ENCODE data around the gene NCAPH2.

Gene NCAPH2

DNA sequence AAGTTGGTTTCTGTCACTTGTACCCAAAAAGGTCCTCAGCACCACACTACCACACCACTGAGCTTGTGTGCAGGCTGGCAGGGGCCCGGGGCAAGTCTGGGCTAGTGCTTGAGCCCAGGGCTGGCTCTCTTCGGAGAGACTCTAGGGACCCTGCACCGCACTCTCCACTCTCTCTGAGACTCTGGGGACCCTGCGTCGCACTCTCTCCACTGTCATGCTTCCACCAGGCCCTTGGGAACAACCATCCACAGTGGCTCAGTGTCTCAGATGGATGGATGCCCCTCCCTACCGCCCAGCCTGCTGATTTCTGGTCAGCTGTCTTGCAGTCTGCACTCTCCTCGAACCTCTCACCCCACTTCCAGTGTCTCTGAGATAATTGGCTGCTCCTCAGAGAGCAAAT is 31.2 kb upstream of the NCAPH2 start:
- Histone ChIP-seq H3K4me3 (ENCODE audit: low read depth, low read length) (no peak overlapping the region), H3K9me3 (ENCODE audit: severe bottlenecking) (peaks cover 5% of the 10 kb centered on the region), H3K27me3 (ENCODE audit: insufficient read depth, low read depth, severe bottlenecking) (no peaks in the 10 kb centered on the region), H3K27ac (peak overlapping the region; percentile 58), H3K36me3 (peaks cover 3% of the 10 kb centered on the region; the same call in 1 of the 2 replicates)
- DNase-seq, result no peak
- TF ChIP-seq, protein P1, sequence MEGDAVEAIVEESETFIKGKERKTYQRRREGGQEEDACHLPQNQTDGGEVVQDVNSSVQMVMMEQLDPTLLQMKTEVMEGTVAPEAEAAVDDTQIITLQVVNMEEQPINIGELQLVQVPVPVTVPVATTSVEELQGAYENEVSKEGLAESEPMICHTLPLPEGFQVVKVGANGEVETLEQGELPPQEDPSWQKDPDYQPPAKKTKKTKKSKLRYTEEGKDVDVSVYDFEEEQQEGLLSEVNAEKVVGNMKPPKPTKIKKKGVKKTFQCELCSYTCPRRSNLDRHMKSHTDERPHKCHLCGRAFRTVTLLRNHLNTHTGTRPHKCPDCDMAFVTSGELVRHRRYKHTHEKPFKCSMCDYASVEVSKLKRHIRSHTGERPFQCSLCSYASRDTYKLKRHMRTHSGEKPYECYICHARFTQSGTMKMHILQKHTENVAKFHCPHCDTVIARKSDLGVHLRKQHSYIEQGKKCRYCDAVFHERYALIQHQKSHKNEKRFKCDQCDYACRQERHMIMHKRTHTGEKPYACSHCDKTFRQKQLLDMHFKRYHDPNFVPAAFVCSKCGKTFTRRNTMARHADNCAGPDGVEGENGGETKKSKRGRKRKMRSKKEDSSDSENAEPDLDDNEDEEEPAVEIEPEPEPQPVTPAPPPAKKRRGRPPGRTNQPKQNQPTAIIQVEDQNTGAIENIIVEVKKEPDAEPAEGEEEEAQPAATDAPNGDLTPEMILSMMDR (IDR thresholded peaks at IDR 0.05; ENCODE audit: low read depth, low read length), result no peak

DNA sequence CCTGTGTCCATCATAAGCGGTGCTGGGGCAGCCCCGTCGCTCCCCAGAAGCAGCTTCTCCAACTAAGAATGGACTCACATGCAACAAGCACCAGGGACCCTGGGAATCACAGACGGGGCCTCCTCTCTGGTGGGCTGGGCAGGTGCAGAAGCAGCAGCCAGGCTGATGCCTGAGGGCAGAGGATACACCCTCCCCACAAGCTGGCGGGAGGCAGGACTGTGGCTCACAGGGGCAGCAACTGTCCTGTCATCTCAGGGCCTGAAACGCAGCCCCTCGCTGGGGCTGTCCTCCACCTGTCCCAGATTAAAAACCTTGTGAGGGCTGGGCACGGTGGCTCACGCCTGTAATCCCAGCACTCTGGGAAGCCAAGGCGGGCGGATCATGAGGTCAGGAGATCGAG is 30.1 kb upstream of the NCAPH2 start:
- H3K36me3 ChIP-seq, result no peaks in the 10 kb centered on the region
- H3K27ac ChIP-seq, result no peak overlapping the region
- no peak overlapping the region for H3K4me3 ChIP-seq (ENCODE audit: low read depth, low read length)
- no peak for DNase-seq
- H3K27me3 ChIP-seq (ENCODE audit: insufficient read depth, low read depth, severe bottlenecking), result no peaks in the 10 kb centered on the region
- TF ChIP-seq, protein P1 (IDR thresholded peaks at IDR 0.05; ENCODE audit: low read depth, low read length), result no peak
- peaks cover 5% of the 10 kb centered on the region for H3K9me3 ChIP-seq (ENCODE audit: severe bottlenecking)

DNA sequence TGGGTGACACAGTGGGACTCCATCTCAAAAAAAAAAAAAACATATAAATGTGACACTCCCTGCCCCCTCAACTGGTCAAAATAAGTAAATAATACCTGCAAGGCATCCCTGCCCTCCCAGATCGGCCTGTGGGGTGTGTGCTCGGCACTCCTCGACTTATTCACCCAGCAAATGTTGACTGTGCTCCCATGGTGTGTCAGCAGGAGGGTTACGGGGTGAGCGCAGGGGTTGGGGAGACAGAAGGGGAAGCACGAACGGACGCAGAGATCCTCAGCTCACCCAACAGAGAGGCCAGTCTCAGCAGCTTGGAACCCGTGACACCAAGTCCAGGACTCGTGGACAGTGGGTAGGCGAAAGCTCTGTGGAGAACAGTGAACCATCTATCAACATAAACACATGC is 28.3 kb upstream of the NCAPH2 start:
- no peak for DNase-seq
- H3K9me3 ChIP-seq (ENCODE audit: severe bottlenecking), result peaks cover 5% of the 10 kb centered on the region
- no peak overlapping the region for H3K4me3 ChIP-seq (ENCODE audit: low read depth, low read length)
- H3K27me3 ChIP-seq (ENCODE audit: insufficient read depth, low read depth, severe bottlenecking), result no peaks in the 10 kb centered on the region
- H3K27ac ChIP-seq, result no peak overlapping the region
- TF ChIP-seq, protein P1 (IDR thresholded peaks at IDR 0.05; ENCODE audit: low read depth, low read length), result no peak
- no peaks in the 10 kb centered on the region for H3K36me3 ChIP-seq

DNA sequence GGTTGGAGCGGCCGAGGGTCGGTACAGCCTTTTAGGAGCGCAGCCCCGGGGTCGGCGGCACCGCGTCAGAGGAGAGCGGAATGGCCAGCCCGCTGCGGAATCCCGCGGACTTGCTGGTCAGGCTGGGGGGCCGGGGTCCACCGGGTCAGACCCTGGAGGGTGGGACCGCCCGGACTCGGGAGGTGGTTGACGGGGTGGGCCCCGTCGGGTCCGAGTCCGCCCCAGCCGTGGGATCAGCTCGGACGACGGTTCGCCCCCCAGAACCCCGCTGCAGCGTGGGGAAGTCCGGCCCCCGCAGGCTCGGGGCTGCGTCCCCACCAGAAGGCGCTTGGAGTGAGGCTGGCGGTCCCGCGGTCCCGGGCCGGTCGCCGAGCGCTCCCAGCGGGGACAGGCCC is 27.0 kb upstream of the NCAPH2 start:
- Histone ChIP-seq H3K4me3 (ENCODE audit: low read depth, low read length) (no peak overlapping the region), H3K9me3 (ENCODE audit: severe bottlenecking) (peaks cover 5% of the 10 kb centered on the region), H3K27ac (no peak overlapping the region), H3K27me3 (ENCODE audit: insufficient read depth, low read depth, severe bottlenecking) (no peaks in the 10 kb centered on the region), H3K36me3 (no peaks in the 10 kb centered on the region)
- TF ChIP-seq, protein P1 (IDR thresholded peaks at IDR 0.05; ENCODE audit: low read depth, low read length), result no peak
- no peak for DNase-seq

DNA sequence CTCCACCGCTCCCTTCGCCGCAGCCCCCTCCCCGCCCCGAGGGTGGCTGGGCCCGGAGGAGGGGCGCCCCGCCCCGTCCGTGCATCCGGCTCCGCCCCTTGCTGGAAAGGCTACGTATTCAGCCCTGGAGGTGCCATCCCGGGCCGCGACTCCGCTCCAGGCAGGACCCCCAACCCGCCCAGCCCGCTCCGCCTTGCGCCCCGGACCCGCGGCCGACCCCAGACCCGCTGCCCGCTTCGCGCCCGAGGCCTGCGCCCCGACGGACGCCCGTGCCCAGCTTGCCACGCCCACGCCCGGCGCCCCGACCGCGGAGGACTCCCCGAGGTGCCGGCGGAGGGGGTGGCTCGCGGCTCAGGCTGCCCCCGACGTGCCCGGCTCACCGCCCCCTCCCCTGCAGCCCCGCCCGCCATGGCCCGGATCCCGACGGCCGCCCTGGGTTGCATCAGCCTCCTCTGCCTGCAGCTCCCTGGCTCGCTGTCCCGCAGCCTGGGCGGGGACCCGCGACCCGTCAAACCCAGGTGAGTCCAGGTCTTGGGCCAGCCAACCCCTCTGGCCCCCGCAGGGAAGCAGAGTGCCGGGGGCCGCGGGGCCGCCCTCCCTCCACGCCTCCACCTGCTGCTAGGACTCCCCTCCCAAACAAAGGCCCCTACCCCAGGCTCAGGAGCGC is 26.5 kb upstream of the NCAPH2 start, which contains the start of gene ADM2:
Gene ADM2, plus strand, starts transcription at position 104 of the 667 bp plus-strand sequence. Its CDS starts 305 bp downstream, at position 409.
- peaks cover 5% of the 10 kb centered on the region for H3K9me3 ChIP-seq (ENCODE audit: severe bottlenecking)
- TF ChIP-seq, protein P1 (IDR thresholded peaks at IDR 0.05; ENCODE audit: low read depth, low read length), result no peak
- DNase-seq, result no peak
- H3K27me3 ChIP-seq (ENCODE audit: insufficient read depth, low read depth, severe bottlenecking), result no peaks in the 10 kb centered on the region
- H3K27ac ChIP-seq, result no peak within 1 kb of the TSS
- no peaks in the 10 kb centered on the region for H3K36me3 ChIP-seq
- H3K4me3 ChIP-seq (ENCODE audit: low read depth, low read length), result no peak within 1 kb of the TSS

Data from WERI-Rb-1 (cell line).